Naive B cell (primary cell): ENCODE results near the gene KRTAP4-16. TPM values are rescaled to one million over a fixed set of nuclear protein-coding genes. Genes with fewer than 3 reads are reported as not detected.
A peak's percentile ranks its signal among the peaks of the same experiment; 100 is the strongest.
"Not testable (repeated sequence)": the region's sequence is repeated elsewhere in the genome, so short reads cannot be mapped to it uniquely, and the experiment has no call there.

Experiments used
- ATAC-seq, 2 donors: fragments of 150-1000 bp; cut with Tn5 transposase; 2 replicates each; pipeline ENCODE4 v1.10.0; 2021; ENCODE audit warnings: low read depth in 2 of 2, mild to moderate bottlenecking in 2 of 2, moderate library complexity in 2 of 2
- DNase-seq: peaks from one replicate; pipeline ENCODE4 v3.0.0; 2022
- H3K27ac Mint-ChIP-seq, 6 donors: one replicate each; pipeline ENCODE4 v1.8.0; 2020 to 2022; ENCODE audit warnings: mild to moderate bottlenecking in 6 of 6, mixed read lengths in 6 of 6, moderate library complexity in 5 of 6, inconsistent platforms in 2 of 6
- H3K27me3 Mint-ChIP-seq, 3 donors: one replicate each; pipeline ENCODE4 v1.8.0; 2021 to 2022; ENCODE audit warnings: mixed read lengths in 3 of 3, mild to moderate bottlenecking in 1 of 3
- H3K36me3 Mint-ChIP-seq, 2 donors: one replicate each; pipeline ENCODE4 v1.8.0; 2020 to 2022; ENCODE audit warnings: mixed read lengths in 2 of 2, inconsistent platforms in 1 of 2, mild to moderate bottlenecking in 1 of 2
- H3K4me1 Mint-ChIP-seq, 3 donors: one replicate each; pipeline ENCODE4 v1.8.0; 2020 to 2022; ENCODE audit warnings: mixed read lengths in 3 of 3, inconsistent platforms in 1 of 3, mild to moderate bottlenecking in 1 of 3, moderate library complexity in 1 of 3
- H3K4me3 Mint-ChIP-seq, 8 donors: one replicate each; pipeline ENCODE4 v1.8.0; 2020 to 2022; ENCODE audit warnings: mild to moderate bottlenecking in 8 of 8, mixed read lengths in 8 of 8, moderate library complexity in 8 of 8, inconsistent platforms in 2 of 8
- H3K9me3 Mint-ChIP-seq, 7 donors: one replicate each; pipeline ENCODE4 v1.8.0; 2020 to 2022; ENCODE audit warnings: mixed read lengths in 7 of 7, mild to moderate bottlenecking in 5 of 7, inconsistent platforms in 2 of 7, moderate library complexity in 1 of 7
- polyA plus RNA-seq, 6 donors: library from polyadenylated mRNA; unstranded; fragments of 300-500 nt; fragmentation: Illumina TruSeq; gene quantifications; one replicate each; pipeline ENCODE4 v1.2.3, GENCODE V29; 2021; ENCODE audit warnings: low read depth in 6 of 6

Gene KRTAP4-16
- polyA plus RNA-seq, 6 donors from 2014 or later: not detected

DNA sequence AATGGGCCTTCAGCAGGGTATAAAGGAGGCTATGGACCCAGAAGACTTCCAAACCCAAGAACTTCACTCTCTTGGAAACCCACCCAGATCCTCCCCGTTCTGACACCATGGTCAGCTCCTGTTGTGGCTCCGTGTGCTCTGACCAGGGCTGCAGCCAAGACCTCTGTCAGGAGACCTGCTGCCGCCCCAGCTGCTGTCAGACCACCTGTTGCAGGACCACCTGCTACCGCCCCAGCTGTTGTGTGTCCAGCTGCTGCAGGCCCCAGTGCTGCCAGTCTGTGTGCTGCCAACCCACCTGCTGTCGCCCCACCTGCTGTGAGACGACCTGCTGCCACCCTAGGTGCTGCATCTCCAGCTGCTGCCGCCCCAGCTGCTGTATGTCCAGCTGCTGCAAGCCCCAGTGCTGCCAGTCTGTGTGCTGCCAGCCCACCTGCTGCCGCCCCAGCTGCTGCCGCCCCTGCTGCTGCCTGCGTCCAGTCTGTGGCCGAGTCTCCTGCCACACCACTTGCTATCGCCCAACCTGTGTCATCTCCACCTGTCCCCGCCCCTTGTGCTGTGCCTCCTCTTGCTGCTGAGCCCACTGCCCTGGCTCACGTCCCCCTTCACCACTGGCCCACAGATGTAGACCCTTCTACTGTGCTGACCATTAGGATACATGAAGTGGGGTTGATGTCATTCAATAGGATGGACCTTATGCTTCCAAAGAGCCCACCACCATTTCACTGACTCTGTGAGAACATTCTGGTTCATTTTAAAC is 17.7 kb downstream of the KRTAP4-16 start, which contains the start of gene KRTAP4-7:
TSS of gene KRTAP4-7 (plus strand) at position 51 of the 757 bp plus-strand sequence. CDS start at position 108, 57 bp downstream.
- Mint-ChIP-seq H3K4me3 (peak within 1 kb of the TSS in 1 of 8 donors; percentile 78), H3K27me3 (peaks cover 8 to 15% (median 14%) of the 10 kb centered on the region in 3 donors)
- not testable (repeated sequence) for H3K4me1 Mint-ChIP-seq, H3K36me3 Mint-ChIP-seq, DNase-seq, ATAC-seq, H3K9me3 Mint-ChIP-seq, H3K27ac Mint-ChIP-seq

DNA sequence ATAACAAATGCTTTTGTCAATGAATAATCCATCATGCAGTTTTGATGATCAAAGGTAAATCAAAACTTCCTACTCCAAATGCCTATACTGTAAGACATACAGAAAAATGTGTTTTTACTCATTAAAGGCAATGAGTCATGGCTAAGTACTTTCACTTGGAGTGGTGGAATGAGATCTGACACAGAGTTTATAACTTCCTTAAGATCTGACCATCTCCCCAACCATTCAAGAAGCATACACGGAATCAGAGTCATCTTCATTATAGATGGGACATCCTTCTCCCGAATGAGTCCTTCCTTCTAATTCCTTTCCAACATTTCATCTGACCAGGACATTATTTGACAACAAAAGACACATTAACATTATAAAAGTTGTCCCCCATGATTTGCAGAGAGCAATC is 18.6 kb downstream of the KRTAP4-16 start:
- not testable (repeated sequence) for H3K9me3 Mint-ChIP-seq, ATAC-seq, H3K27ac Mint-ChIP-seq, H3K4me3 Mint-ChIP-seq, H3K4me1 Mint-ChIP-seq, H3K36me3 Mint-ChIP-seq, DNase-seq
- peaks cover 8 to 22% (median 15%) of the 10 kb centered on the region in 3 donors for H3K27me3 Mint-ChIP-seq

DNA sequence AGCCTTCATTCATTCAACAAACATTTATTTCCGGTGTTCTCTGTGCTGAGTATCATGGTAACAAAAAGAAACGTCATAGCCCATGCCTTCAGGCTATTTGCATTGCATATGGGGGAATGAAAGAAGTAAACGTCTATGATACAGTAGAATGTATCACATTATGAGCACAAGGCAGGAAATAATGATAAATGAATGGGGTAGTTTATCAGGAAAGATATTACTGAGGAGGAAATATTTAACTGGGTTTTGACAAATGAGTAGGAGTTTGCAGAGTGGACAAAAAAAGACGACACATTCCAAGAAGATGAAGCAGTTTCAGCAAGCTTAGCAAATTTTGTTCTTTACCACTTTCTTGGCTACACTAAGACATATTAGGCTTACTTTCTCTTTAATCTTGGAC is 19.4 kb downstream of the KRTAP4-16 start:
- no peak for ATAC-seq
- Mint-ChIP-seq H3K4me1 (no peaks in the 10 kb centered on the region), H3K4me3 (no peak overlapping the region), H3K27me3 (peaks cover 9 to 26% (median 15%) of the 10 kb centered on the region in 3 donors), H3K9me3 (no peaks in the 10 kb centered on the region), H3K36me3 (no peaks in the 10 kb centered on the region), H3K27ac (no peak overlapping the region)
- no peak for DNase-seq

GRCh38 chr17:41076788-41077187 is 25.2 kb downstream of the KRTAP4-16 start:
- ATAC-seq (no peak), DNase-seq (no peak)
- no peak overlapping the region for H3K4me3 Mint-ChIP-seq
- peaks cover 0 to 7% (median 2%) of the 10 kb centered on the region in 3 donors for H3K4me1 Mint-ChIP-seq
- peaks cover 0 to 8% (median 0%) of the 10 kb centered on the region in 7 donors for H3K9me3 Mint-ChIP-seq
- peaks cover 0 to 9% of the 10 kb centered on the region in 2 donors for H3K36me3 Mint-ChIP-seq
- H3K27me3 Mint-ChIP-seq: peaks cover 17 to 38% (median 20%) of the 10 kb centered on the region in 3 donors
- H3K27ac Mint-ChIP-seq: peak overlapping the region in 1 of 6 donors; percentile 20

DNA sequence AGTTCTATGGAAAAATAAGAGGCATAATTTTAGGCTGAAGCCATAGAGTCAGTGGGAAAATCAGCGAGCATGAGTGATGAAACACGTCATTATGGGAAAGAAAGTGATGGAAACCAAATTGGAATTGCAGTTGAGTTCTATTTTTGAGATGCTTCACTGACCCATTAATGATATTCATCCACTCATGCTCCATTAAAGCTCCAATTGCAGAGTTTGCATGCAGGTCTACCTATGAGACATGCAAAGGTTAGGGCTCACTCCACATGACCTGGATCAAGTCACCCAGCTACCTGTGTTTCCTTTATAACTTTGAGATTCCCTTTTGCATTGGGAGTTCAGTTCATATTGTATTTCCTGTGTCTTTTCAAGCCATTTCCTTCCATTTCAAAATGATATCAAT is 28.3 kb downstream of the KRTAP4-16 start:
- Mint-ChIP-seq H3K9me3 (peaks cover 0 to 8% (median 0%) of the 10 kb centered on the region in 7 donors), H3K27me3 (peaks cover 12 to 30% (median 17%) of the 10 kb centered on the region in 3 donors), H3K4me3 (no peak overlapping the region), H3K27ac (no peak overlapping the region), H3K4me1 (peaks cover 0 to 7% (median 2%) of the 10 kb centered on the region in 3 donors), H3K36me3 (peaks cover 0 to 9% of the 10 kb centered on the region in 2 donors)
- no peak for DNase-seq
- no peak for ATAC-seq

DNA sequence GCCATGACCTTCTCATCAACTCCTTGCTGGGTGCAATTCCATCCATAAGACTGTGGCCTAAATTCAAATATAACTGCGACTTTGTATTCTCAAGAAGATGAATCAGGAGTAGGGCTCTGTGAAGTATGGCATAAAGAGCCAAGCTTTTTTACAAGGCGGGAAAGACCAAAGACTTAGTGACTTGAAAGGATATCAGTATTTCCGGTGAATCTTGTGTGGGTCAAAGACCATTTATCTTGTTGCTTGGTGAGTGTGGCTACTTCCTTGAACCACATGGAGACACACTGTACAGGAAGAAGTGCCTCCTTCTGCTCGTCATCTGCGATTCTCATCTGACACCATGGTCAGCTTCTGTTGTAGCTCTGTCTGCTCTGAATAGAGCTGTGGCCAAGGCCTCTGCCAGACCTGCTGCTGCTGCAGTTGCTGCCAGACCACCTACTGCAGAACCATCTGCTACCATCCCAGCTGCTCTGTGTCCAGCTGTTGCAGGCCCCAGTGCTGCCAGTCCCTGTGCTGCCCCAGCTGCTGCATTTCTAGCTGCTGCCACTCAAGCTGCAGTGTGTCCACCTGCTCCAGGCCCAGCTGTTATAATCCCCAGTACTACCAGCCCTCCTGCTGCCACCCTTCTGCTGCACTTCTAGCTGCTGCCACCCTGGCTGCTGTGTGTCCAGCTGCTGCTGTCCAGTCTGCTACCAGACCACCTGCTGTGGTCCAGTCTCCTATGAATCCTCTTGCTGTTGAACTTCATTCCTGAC is 30.2 kb downstream of the KRTAP4-16 start:
- Mint-ChIP-seq H3K27me3 (peaks cover 6 to 26% (median 11%) of the 10 kb centered on the region in 3 donors), H3K9me3 (peaks cover 0 to 5% (median 0%) of the 10 kb centered on the region in 7 donors), H3K4me1 (peaks cover 0 to 4% (median 2%) of the 10 kb centered on the region in 3 donors), H3K4me3 (no peak overlapping the region), H3K36me3 (peaks cover 0 to 6% of the 10 kb centered on the region in 2 donors), H3K27ac (peak overlapping the region in 1 of 6 donors; percentile 94)
- ATAC-seq (no peak), DNase-seq (no peak)

- Mint-ChIP-seq H3K4me3 (no peak overlapping the region), H3K27me3 (peaks cover 2 to 7% (median 3%) of the 10 kb centered on the region in 3 donors), H3K36me3 (no peaks in the 10 kb centered on the region), H3K9me3 (peaks cover 0 to 5% (median 0%) of the 10 kb centered on the region in 7 donors), H3K27ac (peak overlapping the region in 1 of 6 donors; percentile 44), H3K4me1 (no peaks in the 10 kb centered on the region)
- ATAC-seq (no peak), DNase-seq (no peak)
These were observed 33.0 kb downstream of the KRTAP4-16 start for GRCh38 chr17:41069031-41069430.

DNA sequence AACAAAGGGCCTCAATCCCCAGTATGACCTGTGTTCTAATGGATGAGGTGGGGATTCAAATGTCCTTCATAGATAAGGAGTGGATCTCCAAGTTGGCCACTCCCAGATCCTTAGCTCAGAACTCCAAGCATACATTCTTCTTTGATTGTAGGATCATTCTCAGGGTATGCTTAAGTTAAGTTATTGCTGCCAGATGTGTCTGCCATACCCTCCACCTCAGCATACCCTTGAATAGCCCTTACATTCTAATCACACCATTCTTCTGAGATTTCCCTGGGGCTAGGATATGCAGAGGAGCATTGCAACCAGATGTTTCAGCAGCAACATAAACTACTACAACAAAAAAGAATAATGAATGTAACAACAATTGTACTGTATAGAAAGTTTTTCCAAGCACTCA is 34.7 kb downstream of the KRTAP4-16 start:
- Mint-ChIP-seq H3K9me3 (peaks cover 0 to 5% (median 0%) of the 10 kb centered on the region in 7 donors), H3K27me3 (peaks cover 3 to 10% (median 5%) of the 10 kb centered on the region in 3 donors), H3K4me1 (no peaks in the 10 kb centered on the region), H3K27ac (peak overlapping the region in 1 of 6 donors; percentile 35), H3K36me3 (no peaks in the 10 kb centered on the region), H3K4me3 (peak overlapping the region in 1 of 8 donors; percentile 16)
- ATAC-seq (no peak), DNase-seq (no peak)

- Mint-ChIP-seq H3K9me3 (peaks cover 0 to 5% (median 0%) of the 10 kb centered on the region in 7 donors), H3K36me3 (no peaks in the 10 kb centered on the region)
- no peak for ATAC-seq
These were observed 36.0 kb downstream of the KRTAP4-16 start, which contains the start of gene KRTAP2-4 for GRCh38 chr17:41065829-41066624. Gene KRTAP2-4 (minus strand): TSS chr17:41065879. CDS start chr17:41065845, 34 bp downstream.

GRCh38 chr17:41065016-41065689 is 36.9 kb downstream of the KRTAP4-16 start:
- ATAC-seq, H3K36me3 Mint-ChIP-seq, DNase-seq, H3K4me3 Mint-ChIP-seq, H3K4me1 Mint-ChIP-seq, H3K9me3 Mint-ChIP-seq, H3K27ac Mint-ChIP-seq: not testable (repeated sequence)
- H3K27me3 Mint-ChIP-seq: peaks cover 17 to 30% (median 19%) of the 10 kb centered on the region in 3 donors

More at GRCh38 chr17:41065829-41066624, 36.0 kb downstream of the KRTAP4-16 start, which contains the start of gene KRTAP2-4:
- Mint-ChIP-seq H3K27ac (no peak within 1 kb of the TSS), H3K4me1 (no peaks in the 10 kb centered on the region), H3K27me3 (peaks cover 9 to 21% (median 10%) of the 10 kb centered on the region in 3 donors), H3K4me3 (no peak within 1 kb of the TSS)
- DNase-seq: no peak

GRCh38 chr17:41064301-41064700 is 37.7 kb downstream of the KRTAP4-16 start:
- Mint-ChIP-seq H3K27me3 (peaks cover 23 to 35% (median 27%) of the 10 kb centered on the region in 3 donors), H3K36me3 (peaks cover 0 to 3% of the 10 kb centered on the region in 2 donors), H3K4me3 (no peak overlapping the region), H3K4me1 (peaks cover 0 to 3% (median 0%) of the 10 kb centered on the region in 3 donors), H3K27ac (peak overlapping the region in 2 of 6 donors; percentile 1 to 51), H3K9me3 (peaks cover 0 to 5% (median 0%) of the 10 kb centered on the region in 7 donors)
- no peak for DNase-seq
- no peak for ATAC-seq

DNA sequence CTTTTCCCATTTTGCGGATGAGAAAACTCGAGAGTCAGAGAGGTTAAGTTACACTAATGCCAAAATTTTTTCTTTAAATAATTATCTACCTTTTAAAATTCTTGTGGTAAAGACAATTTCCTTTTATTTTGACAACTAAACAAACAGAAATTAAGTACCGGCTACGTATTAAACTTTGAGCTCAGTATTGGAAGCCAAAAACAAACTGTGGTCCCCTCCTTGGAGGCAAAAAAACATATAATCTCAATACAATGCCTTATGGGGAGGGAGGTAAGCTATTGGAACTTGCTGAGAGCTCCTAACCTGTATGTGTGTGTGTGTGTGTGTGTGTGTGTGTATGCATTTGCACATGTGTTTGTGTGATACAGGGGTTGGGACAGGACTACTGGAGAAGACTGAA is 38.6 kb downstream of the KRTAP4-16 start:
- H3K27ac Mint-ChIP-seq: no peak overlapping the region
- peaks cover 29 to 39% (median 35%) of the 10 kb centered on the region in 3 donors for H3K27me3 Mint-ChIP-seq
- DNase-seq: no peak
- no peak overlapping the region for H3K4me3 Mint-ChIP-seq
- H3K36me3 Mint-ChIP-seq: peaks cover 0 to 6% of the 10 kb centered on the region in 2 donors
- peaks cover 0 to 5% (median 0%) of the 10 kb centered on the region in 3 donors for H3K4me1 Mint-ChIP-seq
- H3K9me3 Mint-ChIP-seq: peaks cover 0 to 3% (median 0%) of the 10 kb centered on the region in 7 donors
- ATAC-seq: no peak
